Fibroblast of mammary gland (primary cell): ENCODE data around the gene CRX.
"Not testable (repeated sequence)": the region's sequence is repeated elsewhere in the genome, so short reads cannot be mapped to it uniquely, and the experiment has no call there.

Experiments used
- DNase-seq: peaks from one replicate; pipeline ENCODE4 v3.0.0-alpha.2; 2010; ENCODE audit warnings: low read depth
- H3K4me3 ChIP-seq: 2 replicates; pipeline ENCODE4 v1.5.1; 2011; ENCODE audit warnings: low read depth, mild to moderate bottlenecking, low read length, moderate library complexity; ENCODE audit not compliant: control insufficient read depth
- CTCF ChIP-seq: conservative IDR thresholded peaks from 2 replicates; pipeline ENCODE4 v1.5.1; 2011; ENCODE audit warnings: low read depth, low read length, inconsistent platforms; ENCODE audit not compliant: control insufficient read depth, insufficient read depth

Gene CRX

GRCh38 chr19:47780215-47780551 lies 41.6 kb upstream of the CRX start:
- no peak overlapping the region for H3K4me3 ChIP-seq
- DNase-seq: no peak
- TF ChIP-seq CTCF: no peak

GRCh38 chr19:47781590-47782262 lies 40.0 kb upstream of the CRX start:
- H3K4me3 ChIP-seq: no peak overlapping the region
- DNase-seq: no peak
- no peak for TF ChIP-seq CTCF

- DNase-seq: no peak
- no peak for TF ChIP-seq CTCF
- no peak overlapping the region for H3K4me3 ChIP-seq
Measured at GRCh38 chr19:47786566-47786965, 35.2 kb upstream of the CRX start.

- not testable (repeated sequence) for DNase-seq, H3K4me3 ChIP-seq
Measured at GRCh38 chr19:47787307-47787706, 34.4 kb upstream of the CRX start.

- not testable (repeated sequence) for DNase-seq, H3K4me3 ChIP-seq
Measured at GRCh38 chr19:47789811-47790210, 31.9 kb upstream of the CRX start.

GRCh38 chr19:47790398-47790814 lies 31.3 kb upstream of the CRX start:
- TF ChIP-seq CTCF: peak; percentile 82
- DNase-seq: peak; percentile 61
- no peak overlapping the region for H3K4me3 ChIP-seq

- no peak for TF ChIP-seq CTCF
- no peak overlapping the region for H3K4me3 ChIP-seq
- DNase-seq: no peak
Measured at GRCh38 chr19:47792616-47793015, 29.1 kb upstream of the CRX start.

- no peak for TF ChIP-seq CTCF
- H3K4me3 ChIP-seq: no peak overlapping the region
- DNase-seq: no peak
Measured at GRCh38 chr19:47794526-47794925, 27.2 kb upstream of the CRX start.
